K562 (cell line): ENCODE measurements around the gene TIGD7. TPM values are rescaled to one million over a fixed set of nuclear protein-coding genes. Genes with fewer than 3 reads are reported as not detected.

Experiments used
- ATF2 ChIP-seq: sonication (generic); formaldehyde crosslinking; IDR thresholded peaks from 2 replicates; pipeline ENCODE4 v1.8.1; 2022; ENCODE audit warnings: missing genetic modification reagents
- ATF3 ChIP-seq, 2 experiments: fragments of 450-650 bp in 1 of 2; sonication (generic) in 1 of 2; formaldehyde crosslinking in 1 of 2; IDR thresholded peaks in 1 of 2; conservative IDR thresholded peaks in 1 of 2; 2 replicates each; pipeline versions ENCODE4 v1.6.1 to v1.8.1; 2016 to 2023; ENCODE audit warnings: mild to moderate bottlenecking in 2 of 2, moderate library complexity in 2 of 2, inconsistent platforms in 1 of 2, missing genetic modification reagents in 1 of 2
- CHD4 ChIP-seq: fragments of 200-600 bp; sonication (generic); IDR thresholded peaks from 3 replicates; pipeline ENCODE4 v1.6.1; 2012; ENCODE audit warnings: low read depth, mild to moderate bottlenecking, mixed read lengths, low read length, inconsistent platforms; ENCODE audit not compliant: insufficient read depth, insufficient replicate concordance, poor library complexity, severe bottlenecking
- PHB2 ChIP-seq: fragments of 450-650 bp; IDR thresholded peaks from 2 replicates; pipeline ENCODE4 v1.6.1; 2017; ENCODE audit warnings: low read depth
- REST ChIP-seq, 2 experiments: fragments of 450-650 bp; formaldehyde crosslinking in 1 of 2; IDR thresholded peaks; 2 replicates each; pipeline versions ENCODE4 v1.4.0 to v1.6.1; 2014 to 2020; ENCODE audit warnings: mild to moderate bottlenecking in 2 of 2, borderline replicate concordance in 1 of 2, low read depth in 1 of 2
- SP2 ChIP-seq: IDR thresholded peaks from 2 replicates; pipeline ENCODE4 v1.6.1; 2011; ENCODE audit warnings: mild to moderate bottlenecking, low read depth, low read length, moderate library complexity; ENCODE audit not compliant: poor library complexity, severe bottlenecking; ENCODE audit errors: extremely low read depth
- SRF ChIP-seq, 2 experiments: fragments of 250-450, 450-650 bp in 1 of 2; sonication (Bioruptor Pico) in 1 of 2; sonication (generic) in 1 of 2; formaldehyde crosslinking; IDR thresholded peaks; 2 replicates each; pipeline versions ENCODE4 v1.5.0 to v1.5.1; 2020 to 2022; ENCODE audit warnings: mild to moderate bottlenecking in 1 of 2, missing genetic modification reagents in 1 of 2
- TOE1 ChIP-seq, 2 experiments: fragments of 450-650 bp in 1 of 2; sonication (generic) in 1 of 2; formaldehyde crosslinking in 1 of 2; IDR thresholded peaks; 2 replicates each; pipeline versions ENCODE4 v1.7.1 to v1.8.0; 2016 to 2022; ENCODE audit warnings: borderline replicate concordance in 2 of 2, mild to moderate bottlenecking in 2 of 2, antibody characterized with exemption in 1 of 2, inconsistent platforms in 1 of 2, low read depth in 1 of 2, missing genetic modification reagents in 1 of 2, moderate library complexity in 1 of 2
- ZBTB49 ChIP-seq: sonication (generic); formaldehyde crosslinking; IDR thresholded peaks from 2 replicates; pipeline ENCODE4 v1.8.0; 2022; ENCODE audit warnings: missing genetic modification reagents, mild to moderate bottlenecking, borderline replicate concordance
- polyA plus RNA-seq, 8 experiments: library from polyadenylated mRNA; depleted of rRNA in 4 of 8; stranded (reverse) in 5 of 8; unstranded in 3 of 8; fragments of >200 nt; fragmentation: Nextera tagmentation in 2 of 8; fragmentation: Illumina TruSeq in 1 of 8; extraction: Ambion mirVana in 2 of 8; extraction: Trizol in 1 of 8; gene quantifications; 2 replicates each; pipeline versions ENCODE4 v1.2.1 to v1.2.3, GENCODE V29; 2011 to 2014; ENCODE audit warnings: inconsistent platforms in 1 of 8, missing spikeins in 1 of 8
- total RNA-seq, 7 experiments: library from RNA; depleted of rRNA in 6 of 7; stranded (reverse); fragments of >200 nt in 6 of 7; fragmentation: Illumina TruSeq in 2 of 7; extraction: Trizol in 2 of 7; gene quantifications; 2 replicates each; pipeline versions ENCODE4 v1.2.1 to v1.2.3, GENCODE V29; 2011 to 2021; ENCODE audit warnings: low replicate concordance in 1 of 7

Gene TIGD7
- total and polyA plus RNA-seq, 9 of the 15 experiments (the other 6 are each of a cell fraction or from before 2014, with no cell fraction given) = 0.84 to 10.7 (median 6.7) TPM

GRCh38 chr16:3264137-3265036, 40.8 kb downstream of the TIGD7 start (continued):
- TF ChIP-seq SP2 (peak; percentile 57), PHB2 (no peak), ZBTB49 (CRISPR knock-in tag) (peak; percentile 98), TOE1 (IDR thresholded peaks at IDR 0.05; ENCODE audit: borderline replicate concordance) (0 out of 2 replicates have a peak, but pooled peaks have one; percentile 7), TOE1 (CRISPR knock-in tag; IDR thresholded peaks at IDR 0.05; ENCODE audit: borderline replicate concordance, low read depth) (no peak), ATF2 (CRISPR knock-in tag) (peak; percentile 68), ATF3 (IDR thresholded peaks at IDR 0.05) (no peak), ATF3 (CRISPR knock-in tag; conservative IDR thresholded peaks at IDR 0.05) (no peak; the same call in 1 of the 2 replicates), REST (IDR thresholded peaks at IDR 0.05; ENCODE audit: borderline replicate concordance) (peak; percentile 76), REST (CRISPR knock-in tag; IDR thresholded peaks at IDR 0.05; ENCODE audit: low read depth) (peak; percentile 59; the same call in 1 of the 2 replicates), SRF (CRISPR knock-in tag; IDR thresholded peaks at IDR 0.05) (no peak; a peak in 1 of 4 replicates), CHD4 (no peak)
